Right lung (tissue), 5 donors: ENCODE results near the gene GPBP1. TPM values are rescaled to one million over a fixed set of nuclear protein-coding genes. Genes with fewer than 3 reads are reported as not detected.

ENCODE experiments used
- polyA plus RNA-seq, 5 donors: library from polyadenylated mRNA; unstranded; fragments of 120-200 nt; gene quantifications; one replicate each; pipeline versions ENCODE4 v1.2.1 to v1.2.3, GENCODE V29; 2013; ENCODE audit warnings: inconsistent platforms in 1 of 5, low replicate concordance in 1 of 5; ENCODE audit not compliant: insufficient read length in 5 of 5, insufficient read depth in 1 of 5

Gene GPBP1
- polyA plus RNA-seq, 5 donors = 117 to 178 (median 158) TPM

Other genes starting within 250 kb of the GPBP1 start
- 10 to 100 TPM; 26.6 to 51.5 (median 36.8) TPM for gene MIER3, start 221.9 kb upstream of the GPBP1 start, polyA plus RNA-seq